Smooth muscle cell (in vitro differentiated cells): ENCODE results near the gene GPBAR1. TPM values are rescaled to one million over a fixed set of nuclear protein-coding genes. Genes with fewer than 3 reads are reported as not detected.

Experiments used
- DNase-seq: peaks from one replicate; lab custom pipeline; 2025; ENCODE audit not compliant: unreplicated experiment; lab: John Stamatoyannopoulos, UW
- H2AFZ ChIP-seq: fragments of 200-600 bp; sonication (generic); 2 replicates; pipeline ENCODE4 v1.6.0; 2016; ENCODE audit warnings: antibody characterized with exemption, low read depth, mild to moderate bottlenecking
- H3F3A ChIP-seq: fragments of 200-600 bp; sonication (generic); 2 replicates; pipeline ENCODE4 v1.6.0; 2017; ENCODE audit warnings: antibody characterized with exemption, low read depth
- H3K27ac ChIP-seq: fragments of 200-600 bp; sonication (generic); 2 replicates; pipeline ENCODE4 v1.5.1; 2016; ENCODE audit warnings: low read depth, mild to moderate bottlenecking
- H3K27me3 ChIP-seq: fragments of 200-600 bp; sonication (generic); 2 replicates; pipeline ENCODE4 v1.6.1; 2016; ENCODE audit warnings: low read depth, mild to moderate bottlenecking
- H3K36me3 ChIP-seq: fragments of 200-600 bp; sonication (generic); 2 replicates; pipeline ENCODE4 v1.5.1; 2016; ENCODE audit warnings: low read depth
- H3K4me1 ChIP-seq: fragments of 200-600 bp; sonication (generic); 2 replicates; pipeline ENCODE4 v1.5.1; 2016; ENCODE audit warnings: low read depth
- H3K4me2 ChIP-seq: fragments of 200-600 bp; sonication (generic); 2 replicates; pipeline ENCODE4 v1.6.0; 2016; ENCODE audit warnings: mild to moderate bottlenecking
- H3K4me3 ChIP-seq: fragments of 200-600 bp; sonication (generic); 2 replicates; pipeline ENCODE4 v1.5.1; 2016; ENCODE audit warnings: mild to moderate bottlenecking
- H3K79me2 ChIP-seq: fragments of 200-600 bp; sonication (generic); 2 replicates; pipeline ENCODE4 v1.6.0; 2016; ENCODE audit warnings: low read depth, mild to moderate bottlenecking
- H3K9ac ChIP-seq: fragments of 200-600 bp; sonication (generic); 2 replicates; pipeline ENCODE4 v1.6.0; 2016; ENCODE audit warnings: low read depth
- H3K9me3 ChIP-seq: fragments of 200-600 bp; sonication (generic); replicated peaks from 2 replicates; pipeline ENCODE4 v1.5.1; 2016; ENCODE audit warnings: low read depth
- H4K20me1 ChIP-seq: fragments of 200-600 bp; sonication (generic); 2 replicates; pipeline ENCODE4 v1.6.0; 2016; ENCODE audit warnings: low read depth
- CTCF ChIP-seq: fragments of 200-600 bp; sonication (generic); IDR thresholded peaks from 2 replicates; pipeline ENCODE4 v1.5.1; 2017; ENCODE audit warnings: borderline replicate concordance, mild to moderate bottlenecking, antibody characterized with exemption; ENCODE audit not compliant: insufficient read depth, poor library complexity, severe bottlenecking
- WGBS: methylation state at CpG from one replicate; pipeline ENCODE4 v1.1.7; 2016; ENCODE audit warnings: low lambda C conversion rate; 5-methylcytosine and 5-hydroxymethylcytosine counted together
- polyA plus RNA-seq: library from polyadenylated mRNA; unstranded; fragments of >200 nt; fragmentation: Nextera tagmentation; extraction: Ambion mirVana; gene quantifications from 2 replicates; pipeline ENCODE4 v1.2.1, GENCODE V29; 2016
- total RNA-seq: library from RNA; depleted of rRNA; stranded (reverse); fragments of >200 nt; gene quantifications from 2 replicates; pipeline ENCODE4 v1.2.3, GENCODE V29; 2014

Gene GPBAR1
- total and polyA plus RNA-seq, 2 experiments from 2014 or later, result 1.3 to 1.6 TPM

- Histone ChIP-seq H2AFZ (no peak overlapping the region), H4K20me1 (peaks cover 6% of the 10 kb centered on the region), H3K9me3 (no peaks in the 10 kb centered on the region), H3F3A (no peaks in the 10 kb centered on the region), H3K27ac (no peak overlapping the region), H3K4me3 (no peak overlapping the region), H3K27me3 (no peaks in the 10 kb centered on the region), H3K9ac (no peak overlapping the region), H3K4me2 (no peak overlapping the region), H3K36me3 (no peaks in the 10 kb centered on the region), H3K79me2 (peaks cover 33% of the 10 kb centered on the region), H3K4me1 (peaks cover 6% of the 10 kb centered on the region)
- DNase-seq, result no peak
- no peak for TF ChIP-seq CTCF
- 97% methylated on average over 6 of the region's 6 CpGs for WGBS
Observed at GRCh38 chr2:218267259-218267658, 6.4 kb downstream of the GPBAR1 start.

- Histone ChIP-seq H3K9me3 (no peaks in the 10 kb centered on the region), H4K20me1 (peaks cover 6% of the 10 kb centered on the region), H2AFZ (no peak within 1 kb of the TSS), H3K4me2 (peak within 1 kb of the TSS; percentile 97), H3K36me3 (no peaks in the 10 kb centered on the region), H3K27ac (peak within 1 kb of the TSS; percentile 45), H3K4me1 (peaks cover 9% of the 10 kb centered on the region), H3K9ac (peak within 1 kb of the TSS; percentile 78), H3K4me3 (peak within 1 kb of the TSS; percentile 86), H3K79me2 (peaks cover 33% of the 10 kb centered on the region), H3K27me3 (no peaks in the 10 kb centered on the region), H3F3A (peaks cover 6% of the 10 kb centered on the region)
- DNase-seq, result peak; percentile 99
- WGBS, result under 1% methylated on average over 64 of the region's 64 CpGs
- no peak for TF ChIP-seq CTCF
Observed at GRCh38 chr2:218269900-218270720, 9.3 kb downstream of the GPBAR1 start, which contains the start of the genes AAMP and PNKD. TSS of gene AAMP (minus strand) at chr2:218270137. CDS start at chr2:218270086, 51 bp downstream. TSS of gene PNKD (plus strand) at chr2:218270519. CDS start at chr2:218270536, 17 bp downstream.

GRCh38 chr2:218270721-218271486 lies 10.1 kb downstream of the GPBAR1 start:
- Histone ChIP-seq H3K9me3 (no peaks in the 10 kb centered on the region), H3K9ac (peak overlapping the region; percentile 78), H3K27ac (no peak overlapping the region), H2AFZ (no peak overlapping the region), H3K36me3 (no peaks in the 10 kb centered on the region), H3K4me1 (peaks cover 9% of the 10 kb centered on the region), H3K4me2 (peak overlapping the region; percentile 96), H4K20me1 (peaks cover 6% of the 10 kb centered on the region), H3K79me2 (peaks cover 33% of the 10 kb centered on the region), H3K4me3 (peak overlapping the region; percentile 86), H3F3A (peaks cover 6% of the 10 kb centered on the region), H3K27me3 (no peaks in the 10 kb centered on the region)
- TF ChIP-seq CTCF, result no peak
- no peak for DNase-seq
- 7% methylated on average over 23 of the region's 23 CpGs for WGBS
